Stimulated activated naive CD4-positive, alpha-beta T cell treated with Interleukin-2 at 50 U/mL for 16 hours (primary cell): ENCODE measurements around the gene VWF.
"Not testable (repeated sequence)": the region's sequence is repeated elsewhere in the genome, so short reads cannot be mapped to it uniquely, and the experiment has no call there.

Experiments
- DNase-seq: peaks from one replicate; lab custom pipeline; 2025; lab: John Stamatoyannopoulos, UW

VWF gene

DNA sequence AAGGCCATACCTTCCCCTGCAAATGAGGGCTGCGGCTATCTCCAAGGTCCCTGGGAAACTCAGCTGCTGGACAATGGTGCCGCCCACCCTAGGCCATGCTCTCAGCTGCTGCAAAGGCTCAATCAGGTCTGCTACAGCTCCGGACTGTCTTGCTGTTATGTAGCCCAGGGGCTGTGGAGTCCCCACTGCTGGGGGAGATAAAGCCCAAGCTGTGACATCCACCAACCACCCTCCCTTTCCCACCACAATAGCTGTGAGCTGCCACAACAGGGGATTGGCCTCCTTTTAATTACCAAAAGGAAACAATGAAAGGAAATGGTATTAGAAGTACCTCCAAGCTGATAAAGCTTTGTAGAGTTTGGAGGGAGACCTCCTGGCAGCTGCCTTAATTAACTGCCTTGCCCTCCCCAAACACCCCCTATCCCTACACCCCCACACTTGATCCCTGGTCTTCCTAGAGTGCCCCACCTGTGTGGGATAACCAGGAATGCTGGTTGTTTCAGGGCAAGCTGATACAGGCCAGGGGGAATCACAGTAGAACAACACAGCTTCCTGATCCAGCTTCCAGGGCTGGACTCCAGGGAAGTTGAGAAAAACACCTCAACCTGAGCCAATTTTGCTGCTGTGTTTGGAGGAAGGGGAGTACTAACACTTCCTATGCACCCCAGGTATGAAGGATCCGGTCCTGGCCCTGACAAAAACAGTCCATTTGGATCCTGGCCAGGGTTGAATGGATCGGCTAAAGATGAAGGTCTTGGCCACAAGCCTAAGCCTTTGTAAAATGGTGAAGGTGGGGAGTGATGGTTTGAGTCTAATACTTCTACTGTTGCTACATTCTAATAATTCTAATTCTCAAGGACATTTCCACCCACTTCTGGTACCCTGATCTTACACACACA lies at the start of gene VWF:
Gene VWF, minus strand, starts transcription at position 260 of the 899 bp plus-strand sequence. CDS start 1,474 bp downstream, outside the sequence.
- DNase-seq = no peak

DNA sequence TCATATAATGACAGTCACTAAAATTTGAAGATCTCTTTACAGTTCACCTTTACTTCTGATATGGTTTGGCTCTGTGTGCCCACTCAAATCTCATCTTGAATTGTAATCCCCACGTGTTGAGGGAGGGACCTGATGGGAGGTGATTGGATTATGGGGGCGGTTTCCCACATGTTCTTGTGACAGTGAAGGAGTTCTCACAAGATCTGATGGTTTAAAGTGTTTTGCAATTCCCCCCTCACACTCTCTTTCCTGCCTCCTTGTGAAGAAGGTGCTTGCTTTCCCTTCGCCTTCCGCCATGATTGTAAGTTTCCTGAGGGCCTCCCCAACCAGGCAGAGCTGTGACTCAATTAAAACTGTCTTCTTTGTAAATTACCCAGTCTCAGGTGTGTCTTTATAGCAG lies 48.4 kb upstream of the VWF start:
- DNase-seq = no peak

DNA sequence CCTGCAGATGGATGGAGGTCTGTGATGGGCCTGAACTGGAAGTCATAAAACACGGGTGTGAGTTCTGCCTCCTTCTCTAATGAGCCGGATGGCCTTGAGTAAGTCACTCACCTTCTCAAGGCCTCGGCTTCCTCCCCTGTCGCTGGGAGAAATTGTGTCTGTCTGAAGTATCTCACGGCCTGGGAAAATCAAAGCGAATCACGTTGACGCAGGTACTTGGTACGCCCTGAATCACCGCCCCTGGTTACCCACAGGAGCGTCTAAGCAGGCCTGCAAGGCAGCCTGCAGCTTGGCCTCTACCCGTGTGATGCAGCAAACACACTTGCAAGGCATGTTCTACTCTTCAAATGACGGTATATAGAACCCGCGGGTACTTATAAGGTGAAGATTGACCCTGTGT lies 47.6 kb upstream of the VWF start:
- DNase-seq = no peak

DNA sequence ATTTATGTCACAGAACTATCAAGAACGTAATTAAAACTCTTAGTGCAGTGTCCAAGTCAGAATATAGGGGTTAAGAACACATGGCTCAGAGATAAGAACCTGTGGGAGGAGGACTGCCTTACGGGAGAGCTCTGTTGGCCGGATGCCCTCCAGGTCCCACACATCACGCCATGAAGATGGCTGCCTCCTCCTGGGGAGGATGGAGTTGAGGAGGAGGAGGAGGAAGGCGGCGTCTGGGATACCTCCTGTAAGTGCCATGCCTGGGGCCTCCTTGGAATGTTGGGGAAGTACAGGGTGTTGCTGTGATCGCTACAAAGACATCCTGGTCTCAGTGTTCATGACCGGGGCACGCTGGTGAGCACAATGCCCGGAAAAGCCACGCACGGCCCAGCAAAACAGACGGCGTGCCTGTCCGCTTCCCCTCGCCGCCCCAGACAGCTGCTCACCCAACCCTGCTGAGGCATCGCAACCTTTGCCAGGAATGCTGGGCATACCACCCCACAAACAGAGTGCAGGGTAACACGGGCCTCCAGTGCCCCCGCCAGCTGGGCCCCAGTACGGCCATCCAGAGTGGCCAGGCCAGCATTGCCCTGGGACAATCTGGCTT lies 47.0 kb upstream of the VWF start:
- no peak for DNase-seq

DNA sequence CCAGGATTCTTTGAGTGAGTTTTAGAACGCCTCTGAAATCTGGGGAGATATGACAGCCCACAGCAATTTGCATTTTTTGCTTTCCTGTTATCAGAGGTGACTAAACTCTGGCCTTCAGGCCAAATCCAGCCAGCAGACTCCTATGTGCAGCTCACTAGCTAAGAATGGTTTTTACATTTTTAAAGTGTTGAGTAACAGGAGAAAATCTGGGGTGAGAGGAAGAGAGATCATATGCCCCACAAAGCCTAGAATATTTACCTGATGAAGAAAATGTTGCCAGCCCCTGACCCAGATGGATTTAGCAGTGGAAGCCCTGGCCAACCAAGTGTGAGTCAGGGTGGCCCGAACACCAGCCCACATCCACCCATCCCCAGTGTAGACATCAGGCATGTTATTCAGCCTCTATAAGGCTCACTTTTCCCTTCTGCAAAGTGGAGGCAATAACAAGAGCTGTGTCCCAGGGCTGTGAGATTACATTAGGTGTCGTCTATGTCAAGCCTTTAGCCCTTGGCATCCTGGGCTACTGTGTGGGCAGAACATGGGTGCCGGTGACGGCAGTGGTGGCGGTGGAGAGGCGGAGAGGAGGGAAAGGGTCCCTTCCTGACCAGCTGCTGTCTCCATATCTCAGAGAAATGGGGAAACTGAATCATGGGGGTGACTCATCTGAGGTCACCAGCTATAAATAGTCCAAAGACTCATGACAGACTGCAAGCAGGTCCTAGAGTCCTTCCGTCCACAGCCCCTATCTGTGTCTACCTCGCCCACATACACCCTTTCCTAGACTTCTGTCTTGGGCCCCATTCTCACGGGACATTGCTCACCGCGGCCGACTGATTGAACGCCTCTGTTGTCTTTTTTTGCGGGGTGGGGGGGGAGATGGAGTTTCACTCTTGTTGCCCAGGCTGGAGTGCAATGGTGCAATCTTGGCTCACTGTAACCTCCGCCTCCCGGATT lies 43.1 kb upstream of the VWF start:
- DNase-seq = peak; percentile 43

DNA sequence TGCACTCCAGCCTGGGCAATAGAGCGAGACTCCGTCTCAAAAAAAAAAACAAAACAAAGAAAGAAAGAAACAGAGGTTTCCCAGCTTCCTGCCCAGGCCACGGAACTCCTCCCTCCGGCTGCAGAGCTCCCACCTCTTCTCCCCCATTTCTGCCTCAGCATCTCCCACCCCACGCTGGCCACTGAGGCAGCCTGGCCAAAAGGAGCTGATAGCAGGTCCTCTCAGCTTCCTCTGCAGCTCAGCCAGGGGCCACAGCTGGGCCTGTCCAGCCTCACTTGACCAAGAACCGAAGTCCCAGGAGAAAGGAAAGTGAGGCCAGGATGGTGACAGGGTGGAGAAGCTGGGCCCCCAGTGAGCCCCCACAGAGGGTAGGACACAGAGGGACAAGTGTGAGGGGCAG lies 42.3 kb upstream of the VWF start:
- no peak for DNase-seq

DNA sequence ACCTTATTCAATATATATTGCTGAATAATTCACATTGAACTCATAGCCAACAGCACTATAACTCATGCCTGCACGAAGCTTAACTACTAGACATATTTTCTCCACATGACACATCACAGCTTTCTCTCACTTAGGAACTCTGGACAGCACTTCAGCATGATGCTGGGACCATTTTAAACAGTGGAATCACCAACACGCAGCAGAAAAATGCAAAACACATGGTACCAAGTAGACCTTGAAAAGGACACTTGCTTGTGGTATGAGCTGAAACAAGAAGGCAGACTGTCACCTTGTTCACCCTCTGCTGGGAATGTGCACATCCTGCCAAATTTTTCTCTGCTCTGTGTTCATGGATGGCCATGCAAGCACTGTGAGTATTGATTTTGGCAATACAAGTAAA lies 40.9 kb upstream of the VWF start:
- no peak for DNase-seq

DNA sequence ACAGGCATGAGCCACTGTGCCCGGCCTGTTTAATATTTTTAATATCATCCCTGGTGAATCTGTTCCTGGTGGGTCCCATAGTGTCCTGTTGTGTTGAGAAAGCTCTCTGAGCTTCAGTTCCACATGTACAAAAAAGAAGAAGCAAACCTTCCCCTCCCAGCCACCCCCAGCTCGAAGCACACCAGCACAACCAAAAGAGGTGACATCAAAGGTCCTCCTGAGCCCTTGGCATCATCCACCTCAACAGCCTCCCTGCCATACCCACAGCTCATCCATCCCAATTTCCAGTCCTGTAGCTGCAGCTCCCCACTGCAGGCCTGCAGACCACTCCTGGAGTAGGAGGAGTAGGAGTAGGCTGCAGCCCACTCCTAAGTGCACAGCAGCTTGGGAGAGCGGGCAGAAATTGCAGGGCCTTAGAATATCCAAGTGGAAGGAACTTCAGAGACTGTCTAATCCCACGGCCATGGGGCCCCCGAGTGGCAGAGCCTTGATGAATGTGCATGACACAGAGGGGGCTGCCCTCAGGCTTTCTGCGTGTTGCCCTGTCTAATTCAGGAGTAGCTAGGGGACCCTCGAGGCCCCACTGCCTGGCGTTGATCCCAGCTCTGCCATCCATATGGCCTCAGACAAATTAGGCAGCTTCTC lies 39.1 kb upstream of the VWF start:
- no peak for DNase-seq

DNA sequence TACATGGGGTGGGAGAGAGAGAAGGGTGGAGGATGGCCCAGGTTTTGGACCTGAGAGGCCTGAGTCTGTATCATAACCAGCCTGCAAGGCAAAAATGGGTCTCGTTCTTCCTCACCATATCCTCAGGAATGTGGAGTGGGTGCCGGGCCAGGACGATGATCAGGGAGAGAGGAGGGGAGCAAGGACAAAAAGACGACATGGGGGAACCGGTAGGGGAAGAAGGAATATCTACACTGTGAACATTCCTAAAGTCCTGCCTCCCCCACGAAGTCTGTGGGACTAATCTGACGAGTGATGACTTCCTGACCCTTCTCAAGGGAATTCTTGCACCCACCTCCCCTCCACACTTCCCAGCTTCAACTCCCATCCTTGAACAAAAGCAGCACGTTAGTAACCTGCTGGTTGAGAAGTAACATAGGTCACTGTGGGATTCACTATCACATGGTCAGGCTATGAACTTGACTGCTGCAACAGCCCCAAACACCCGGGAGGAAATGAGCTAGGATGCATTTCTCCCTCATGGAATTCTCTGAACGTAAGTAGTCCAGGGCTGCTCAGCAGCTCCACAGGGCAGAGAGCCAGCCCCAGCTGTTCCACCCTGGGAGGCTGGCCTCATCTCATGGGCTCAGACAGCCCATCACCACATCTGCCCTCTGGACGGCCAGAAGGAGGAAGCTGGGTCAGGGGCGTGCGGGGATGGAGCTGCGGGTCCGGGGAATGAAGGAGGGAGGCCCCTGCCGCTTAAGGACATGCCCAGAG lies 36.8 kb upstream of the VWF start:
- DNase-seq = no peak

DNA sequence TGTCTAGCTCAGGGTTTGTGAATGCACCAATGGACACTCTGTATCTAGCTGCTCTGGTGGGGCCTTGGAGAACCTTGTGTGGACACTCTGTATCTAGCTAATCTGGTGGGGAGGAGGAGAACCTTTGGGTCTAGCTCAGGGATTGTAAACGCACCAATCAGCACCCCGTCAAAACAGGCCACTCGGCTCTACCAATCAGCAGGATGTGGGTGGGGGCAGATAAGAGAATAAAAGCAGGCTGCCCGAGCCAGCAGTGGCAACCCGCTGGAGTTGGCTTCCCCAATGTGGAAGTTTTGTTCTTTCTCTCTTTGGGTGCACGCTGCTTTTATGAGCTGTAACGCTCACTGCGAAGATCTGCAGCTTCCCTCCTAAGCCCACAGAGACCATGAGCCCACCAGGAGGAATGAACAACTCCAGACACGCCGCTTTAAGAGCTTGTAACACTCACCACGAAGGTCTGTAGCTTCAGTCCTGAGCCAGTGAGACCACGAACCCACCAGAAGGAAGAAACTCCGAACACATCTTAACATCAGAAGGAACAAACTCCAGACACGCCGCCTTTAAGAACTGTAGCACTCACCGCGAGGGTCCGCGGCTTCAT lies 35.7 kb upstream of the VWF start:
- not testable (repeated sequence) for DNase-seq

DNA sequence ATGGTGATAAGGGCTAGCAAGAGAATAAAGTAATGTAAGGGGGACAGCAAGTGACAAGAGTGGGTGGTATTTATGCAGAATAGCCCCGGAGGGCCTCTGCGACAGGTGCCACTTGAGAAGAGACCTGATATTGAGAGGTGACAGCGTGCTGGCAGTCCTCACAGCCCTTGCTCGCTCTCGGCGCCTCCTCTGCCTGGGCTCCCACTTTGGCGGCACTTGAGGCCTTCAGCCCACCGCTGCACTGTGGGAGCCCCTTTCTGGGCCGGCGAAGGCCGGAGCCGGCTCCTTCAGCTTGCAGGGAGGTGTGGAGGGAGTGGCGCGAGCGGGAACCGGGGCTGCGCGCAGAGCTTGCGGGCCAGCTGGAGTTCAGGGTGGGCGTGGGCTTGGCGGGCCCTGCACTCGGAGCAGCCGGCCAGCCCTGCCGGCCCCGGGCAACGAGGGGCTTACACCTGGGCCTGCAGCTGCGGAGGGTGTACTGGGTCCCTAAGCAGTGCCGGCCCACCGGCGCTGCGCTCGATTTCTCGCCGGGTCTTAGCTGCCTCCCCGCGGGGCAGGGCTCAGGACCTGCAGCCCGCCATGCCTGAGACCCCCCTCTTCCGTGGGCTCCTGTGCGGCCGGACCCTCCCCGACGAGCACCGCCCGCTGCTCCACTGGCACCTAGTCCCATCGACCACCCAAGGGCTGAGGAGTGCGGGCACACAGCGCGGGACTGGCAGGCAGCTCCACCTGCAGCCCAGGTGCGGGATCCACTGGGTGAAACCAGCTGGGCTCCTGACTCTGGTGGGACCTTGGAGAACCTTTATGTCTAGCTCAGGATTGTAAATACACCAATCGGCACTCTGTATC lies 34.9 kb upstream of the VWF start:
- DNase-seq = not testable (repeated sequence)

DNA sequence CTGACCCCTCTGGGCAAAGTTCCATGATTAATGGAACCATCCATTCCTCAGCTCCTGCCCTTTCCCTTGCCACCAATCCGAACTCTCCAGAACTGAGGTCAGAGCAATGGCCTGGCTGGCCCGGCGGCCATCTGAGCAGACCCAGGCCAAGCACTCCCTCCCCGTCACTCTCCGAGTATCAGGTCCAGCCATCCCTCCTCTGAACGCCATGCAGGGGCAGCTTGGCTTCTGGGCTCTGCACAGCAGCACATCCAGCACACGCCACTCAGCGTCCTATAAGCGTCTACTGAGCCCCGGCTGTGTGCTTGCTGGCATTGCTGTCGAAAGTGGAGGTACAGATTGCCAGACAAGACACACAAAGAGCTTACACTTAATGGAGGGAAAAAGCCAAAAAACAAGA lies 34.3 kb upstream of the VWF start:
- no peak for DNase-seq

DNA sequence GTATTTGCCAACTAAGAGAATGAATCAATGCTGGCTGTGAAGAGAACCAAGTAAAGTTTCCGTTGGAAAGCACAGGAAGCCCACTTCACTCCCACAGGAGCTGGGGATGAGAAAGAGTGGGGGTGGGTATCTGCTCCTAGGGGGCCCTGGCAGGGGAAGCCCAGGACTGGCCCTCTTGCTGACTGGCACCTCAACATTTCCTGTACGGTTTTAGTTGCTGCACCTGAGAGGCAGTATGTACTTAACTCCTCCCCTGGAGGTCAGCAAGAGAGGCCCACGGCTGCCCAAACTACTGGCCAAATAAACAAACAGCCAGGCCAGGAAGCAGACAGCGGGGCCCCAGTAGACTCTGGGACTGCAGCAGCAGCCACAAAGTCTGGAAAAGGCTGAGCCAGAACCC lies 33.8 kb upstream of the VWF start:
- no peak for DNase-seq

DNA sequence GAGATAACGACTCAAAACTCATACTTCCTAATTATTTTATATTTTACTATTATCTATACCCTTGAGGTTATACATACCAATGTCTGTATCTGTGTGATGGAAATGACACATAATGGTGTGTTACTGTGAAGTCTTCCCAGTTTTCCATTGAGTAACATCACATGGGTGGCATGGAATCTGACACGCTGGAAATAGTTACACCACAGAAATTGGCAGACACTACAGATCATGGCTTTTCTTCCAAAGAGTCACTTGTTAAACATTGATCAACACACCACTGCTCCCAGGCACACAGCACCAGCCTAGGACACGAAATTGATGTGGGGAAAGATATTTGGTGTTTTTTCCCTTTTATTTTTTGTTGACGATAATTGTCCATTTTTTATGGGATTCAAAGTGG lies 33.0 kb upstream of the VWF start:
- no peak for DNase-seq

DNA sequence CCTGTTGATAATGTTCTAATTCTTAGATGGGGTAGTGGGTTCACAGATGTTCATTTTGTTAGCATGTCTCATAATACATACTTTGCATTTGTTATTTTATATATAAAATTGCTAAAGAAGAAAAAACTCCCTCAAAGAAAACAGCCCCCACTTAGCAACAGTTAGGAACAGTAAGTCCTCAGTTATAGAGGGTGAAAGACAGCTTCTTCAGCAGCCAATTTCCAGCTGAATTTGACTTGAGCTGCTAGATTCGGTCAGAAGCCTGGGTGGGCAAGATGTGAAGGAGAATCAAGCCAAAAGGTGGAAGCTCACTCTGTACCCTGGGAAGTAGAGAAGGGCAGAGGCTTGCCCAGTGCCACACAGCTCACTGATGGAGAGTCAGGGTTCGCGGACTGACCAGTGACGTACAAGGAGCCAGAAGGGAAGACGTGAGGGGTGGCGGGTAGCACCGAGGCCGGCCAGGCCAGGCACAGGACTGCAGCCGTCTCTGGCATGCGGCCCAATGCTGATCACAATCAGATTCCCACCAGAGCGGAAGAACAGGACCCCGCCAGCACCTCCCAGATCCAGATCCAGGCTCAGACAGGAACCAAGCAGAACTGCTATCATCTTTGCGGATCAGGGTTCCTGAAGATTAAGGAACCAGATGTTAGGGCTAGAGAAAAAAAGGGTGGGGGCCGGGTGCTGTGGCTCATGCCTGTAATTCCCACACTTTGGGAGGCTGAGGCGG lies 30.4 kb upstream of the VWF start:
- DNase-seq = no peak

DNA sequence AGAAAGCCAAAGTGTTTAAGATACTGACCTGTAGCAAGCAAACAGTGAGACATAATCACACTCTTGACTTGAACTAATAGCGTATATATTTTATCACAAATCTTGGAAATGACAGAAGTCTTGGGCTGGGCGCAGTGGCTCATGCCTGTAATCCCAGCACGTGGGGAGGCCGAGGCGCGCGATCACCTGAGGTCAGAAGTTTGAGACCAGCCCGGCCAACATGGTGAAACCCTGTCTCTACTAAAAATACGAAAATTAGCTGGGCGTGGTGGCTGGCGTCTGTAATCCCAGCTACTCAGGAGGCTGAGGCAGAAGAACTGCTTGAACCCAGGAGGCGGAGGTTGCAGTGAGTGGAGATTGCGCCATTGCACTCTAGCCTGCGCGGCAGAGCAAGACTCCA lies 24.3 kb upstream of the VWF start:
- not testable (repeated sequence) for DNase-seq

DNA sequence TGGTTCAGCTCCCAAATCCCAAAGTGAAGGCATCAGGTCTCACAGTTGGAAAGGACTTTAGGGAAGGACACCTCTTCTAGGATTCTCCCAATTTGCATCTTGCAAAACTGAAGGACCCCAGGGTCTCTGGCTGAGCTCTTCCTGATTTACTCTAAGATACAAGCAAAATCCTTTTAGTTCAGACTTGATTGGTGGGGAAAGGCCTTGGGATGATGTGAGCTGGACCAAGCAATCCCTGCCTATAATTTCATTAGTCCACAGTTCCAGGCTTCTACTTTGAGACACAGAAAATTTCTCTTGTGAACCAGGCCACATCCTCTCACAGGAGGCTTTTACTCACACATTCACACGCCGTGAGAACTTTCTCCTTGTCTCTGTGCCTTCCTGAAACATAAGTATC lies 23.6 kb upstream of the VWF start:
- no peak for DNase-seq

DNA sequence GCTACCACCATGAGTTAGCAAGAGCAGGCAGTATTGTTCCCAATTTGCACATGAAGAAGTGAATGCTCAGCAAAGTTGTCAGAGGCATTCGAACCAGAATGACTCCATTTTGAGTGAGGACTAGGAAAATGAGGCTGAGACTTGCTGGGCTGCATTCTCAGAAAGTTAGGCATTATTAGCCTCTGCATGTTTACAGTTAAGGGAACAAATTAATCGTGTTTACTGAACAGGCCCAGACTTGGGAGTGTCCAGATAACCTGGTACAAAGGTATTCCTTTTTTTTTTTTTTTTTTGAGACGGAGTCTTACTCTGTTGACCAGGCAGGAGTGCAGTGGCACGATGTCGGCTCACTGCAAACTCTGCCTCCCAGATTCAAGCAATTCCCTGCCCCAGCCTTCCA lies 22.5 kb upstream of the VWF start:
- no peak for DNase-seq

DNA sequence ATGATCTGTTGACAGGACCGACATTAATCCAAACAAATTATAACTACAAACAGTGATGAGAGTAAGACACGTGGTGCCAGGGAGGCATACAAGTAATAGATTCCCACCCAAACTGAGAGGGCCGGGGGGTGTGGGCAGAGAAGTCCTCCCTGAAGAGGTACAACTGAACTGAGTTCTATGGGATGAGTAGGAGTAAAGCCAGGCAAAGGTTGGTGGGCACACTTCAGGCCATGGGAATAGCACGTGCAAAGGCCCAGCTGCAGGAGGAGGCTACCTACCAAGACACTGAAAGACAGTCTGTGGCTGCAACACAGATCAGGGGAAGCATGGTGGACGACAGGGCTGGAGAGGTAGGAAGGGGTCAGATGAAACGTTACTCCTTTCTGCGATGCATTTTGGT lies 22.0 kb upstream of the VWF start:
- no peak for DNase-seq
